IPS DF 6.9 (cell line): ENCODE data around the gene DYNC1I1.

Experiments used
- DNase-seq: peaks from one replicate; pipeline ENCODE4 v3.0.0-alpha.2; 2013; ENCODE audit warnings: low read depth, low spot score
- H3K27ac ChIP-seq: one replicate; pipeline ENCODE4 v1.5.1; 2013; ENCODE audit warnings: low read length, control low read depth
- H3K27me3 ChIP-seq: 2 replicates; pipeline ENCODE4 v1.6.1; 2013; ENCODE audit warnings: mild to moderate bottlenecking, low read length; ENCODE audit not compliant: control insufficient read depth, insufficient read depth
- H3K36me3 ChIP-seq: 2 replicates; pipeline ENCODE4 v1.6.1; 2013; ENCODE audit warnings: low read length; ENCODE audit not compliant: control insufficient read depth, insufficient read depth
- H3K4me1 ChIP-seq: 2 replicates; pipeline ENCODE4 v1.6.1; 2013; ENCODE audit warnings: low read length; ENCODE audit not compliant: control insufficient read depth, insufficient read depth
- H3K4me3 ChIP-seq: 2 replicates; pipeline ENCODE4 v1.5.1; 2013; ENCODE audit warnings: mild to moderate bottlenecking, low read length
- H3K9me3 ChIP-seq: 2 replicates; pipeline ENCODE4 v1.6.1; 2013; ENCODE audit warnings: low read length, inconsistent platforms; ENCODE audit not compliant: control insufficient read depth, insufficient read depth
- WGBS: extraction: QIAGEN DNeasy Blood & Tissue Kit; methylation state at CpG from one replicate; pipeline ENCODE4 v1.1.7; 2013; ENCODE audit warnings: mixed read lengths, missing lambda C conversion rate; ENCODE audit not compliant: insufficient read length, insufficient coverage; 5-methylcytosine and 5-hydroxymethylcytosine counted together

Gene DYNC1I1

DNA sequence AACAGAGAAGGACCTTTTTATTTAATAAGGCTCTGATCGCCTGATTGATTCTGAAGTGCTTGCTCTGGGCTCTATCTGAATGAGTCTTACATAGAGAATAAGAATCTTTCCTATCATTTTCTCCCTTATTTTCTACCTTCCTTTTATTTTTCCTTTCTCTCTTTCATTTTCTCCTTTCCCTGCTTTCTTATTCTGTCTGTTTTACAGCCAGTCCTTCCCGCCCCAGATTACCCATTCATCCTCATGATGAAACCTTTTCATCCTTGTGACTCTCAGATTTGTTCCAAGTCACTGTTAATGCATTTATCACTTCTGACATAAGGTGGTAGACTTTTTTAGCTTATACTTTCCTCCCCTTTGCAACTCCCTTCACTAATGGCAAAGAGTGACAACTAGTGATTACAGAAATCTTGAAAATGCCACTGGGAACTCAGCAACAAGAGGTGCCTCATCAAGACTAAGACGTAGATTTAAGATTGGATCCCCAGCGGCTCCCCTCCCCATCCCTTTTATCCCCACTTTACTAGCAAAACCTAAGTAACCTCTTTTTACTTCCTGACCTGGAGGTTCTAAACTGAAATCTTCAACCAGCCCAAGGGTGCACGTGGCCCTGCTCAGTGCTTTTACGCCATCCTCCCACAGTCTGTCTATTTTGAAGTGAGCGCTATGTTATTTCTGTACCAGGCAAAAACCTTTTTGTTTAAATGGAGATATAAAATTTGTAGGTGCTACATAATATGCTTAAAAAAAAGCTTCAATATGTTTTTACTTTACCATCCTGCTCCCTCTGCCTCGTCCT, 179.8 kb downstream of the DYNC1I1 start:
- Histone ChIP-seq H3K9me3 (no peaks in the 10 kb centered on the region), H3K27me3 (no peaks in the 10 kb centered on the region), H3K27ac (no peak overlapping the region), H3K4me3 (no peak overlapping the region), H3K36me3 (no peaks in the 10 kb centered on the region), H3K4me1 (no peaks in the 10 kb centered on the region)
- no peak for DNase-seq
- no CpG with 5 or more reads among the region's 8 CpGs for WGBS

DNA sequence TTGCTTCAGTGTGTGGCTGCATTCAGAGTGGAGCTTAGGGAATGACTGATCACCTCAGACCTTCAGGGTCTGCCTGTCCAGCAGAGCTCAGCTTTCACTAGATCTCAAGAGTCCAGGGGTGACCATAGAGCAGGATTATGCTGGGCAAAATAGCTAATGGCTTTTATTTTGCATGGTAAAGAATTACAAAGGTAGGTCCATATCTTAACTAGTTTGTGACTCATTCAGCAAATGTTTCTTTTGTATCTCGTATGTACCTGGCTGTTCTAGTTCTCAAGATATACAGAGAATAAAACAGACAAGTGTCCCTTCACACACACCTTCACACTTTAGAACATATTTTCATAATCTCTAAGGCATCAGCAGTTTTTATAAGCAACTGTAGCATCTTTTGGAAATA, 180.5 kb downstream of the DYNC1I1 start:
- no peak overlapping the region for H3K27ac ChIP-seq
- H3K9me3 ChIP-seq = no peaks in the 10 kb centered on the region
- no peaks in the 10 kb centered on the region for H3K27me3 ChIP-seq
- H3K4me3 ChIP-seq = no peak overlapping the region
- no peak for DNase-seq
- no peaks in the 10 kb centered on the region for H3K4me1 ChIP-seq
- WGBS = no CpG with 5 or more reads among the region's 1 CpG
- H3K36me3 ChIP-seq = no peaks in the 10 kb centered on the region

DNA sequence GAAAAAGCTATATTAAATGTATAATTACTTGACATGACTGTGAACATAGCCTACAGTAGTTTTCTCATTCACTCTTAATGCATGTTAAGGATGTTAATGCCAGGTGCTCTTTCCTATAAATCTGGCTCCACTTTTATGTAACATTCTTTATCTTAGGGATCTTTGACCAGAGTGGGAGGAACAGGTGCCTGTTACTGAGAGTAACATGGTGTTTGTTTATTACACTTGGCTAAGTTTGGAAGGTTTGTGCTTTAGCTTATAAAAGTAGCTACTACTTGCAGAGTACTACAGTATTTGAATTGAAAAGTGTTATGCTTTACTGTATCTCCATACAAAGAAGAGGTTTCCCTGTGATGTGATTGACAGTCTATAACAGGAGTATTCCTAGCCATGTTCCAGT, 183.4 kb downstream of the DYNC1I1 start:
- Histone ChIP-seq H3K36me3 (no peaks in the 10 kb centered on the region), H3K4me1 (no peaks in the 10 kb centered on the region), H3K27me3 (no peaks in the 10 kb centered on the region), H3K4me3 (no peak overlapping the region), H3K27ac (no peak overlapping the region), H3K9me3 (no peaks in the 10 kb centered on the region)
- no peak for DNase-seq

DNA sequence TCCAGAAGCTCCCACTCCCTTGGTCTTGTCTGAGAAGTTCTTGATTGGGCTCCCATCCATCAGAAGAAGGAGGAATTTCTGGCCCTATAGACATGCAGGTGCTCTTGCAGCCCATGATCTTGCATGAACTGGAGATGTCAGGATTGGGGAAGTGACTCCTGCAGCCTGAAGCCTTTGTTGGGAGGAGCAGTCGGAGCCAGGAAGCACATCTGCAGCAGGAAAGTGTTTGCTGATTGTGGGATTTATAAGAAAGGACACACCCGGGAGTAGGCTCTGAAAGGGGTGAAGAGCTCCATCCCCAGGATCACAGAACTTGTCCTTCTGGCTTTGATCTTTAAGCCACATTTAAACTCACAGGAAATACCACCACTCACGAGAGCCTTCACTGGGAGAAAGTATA, 185.2 kb downstream of the DYNC1I1 start:
- H3K4me1 ChIP-seq = no peaks in the 10 kb centered on the region
- no peak overlapping the region for H3K27ac ChIP-seq
- no peak overlapping the region; the same call in 1 of the 2 replicates for H3K4me3 ChIP-seq
- no peaks in the 10 kb centered on the region for H3K27me3 ChIP-seq
- no peaks in the 10 kb centered on the region for H3K9me3 ChIP-seq
- no peak for DNase-seq
- H3K36me3 ChIP-seq = no peaks in the 10 kb centered on the region
- WGBS = no CpG with 5 or more reads among the region's 3 CpGs

DNA sequence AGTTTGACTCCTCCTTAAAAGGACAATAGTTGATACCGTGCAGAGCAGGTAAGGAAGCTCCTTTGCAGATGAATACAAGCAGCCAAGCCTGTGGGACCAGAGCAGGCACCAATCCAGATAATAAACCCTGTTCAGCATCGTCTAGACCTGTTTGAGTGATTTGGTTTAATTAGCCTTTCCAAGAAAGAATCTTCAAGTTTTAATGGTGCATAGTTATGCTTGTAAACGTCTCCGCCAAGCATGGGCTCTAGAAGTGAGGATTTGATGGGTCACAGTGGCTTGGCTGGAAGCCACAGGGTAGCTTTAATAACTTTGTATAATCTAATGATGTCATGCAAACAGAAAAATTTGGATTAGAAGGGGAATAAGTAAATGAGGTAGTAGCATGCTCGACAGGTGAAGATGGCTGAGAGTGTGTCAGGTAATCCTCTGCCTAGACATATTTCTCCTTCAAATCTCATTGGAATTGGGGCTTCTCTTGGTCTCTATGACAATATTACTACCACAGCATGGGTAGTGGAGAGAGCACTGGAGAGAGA, 188.4 kb downstream of the DYNC1I1 start:
- Histone ChIP-seq H3K27ac (no peak overlapping the region), H3K27me3 (no peaks in the 10 kb centered on the region), H3K36me3 (no peaks in the 10 kb centered on the region), H3K4me3 (no peak overlapping the region), H3K4me1 (no peaks in the 10 kb centered on the region), H3K9me3 (no peaks in the 10 kb centered on the region)
- no CpG with 5 or more reads among the region's 5 CpGs for WGBS
- no peak for DNase-seq

DNA sequence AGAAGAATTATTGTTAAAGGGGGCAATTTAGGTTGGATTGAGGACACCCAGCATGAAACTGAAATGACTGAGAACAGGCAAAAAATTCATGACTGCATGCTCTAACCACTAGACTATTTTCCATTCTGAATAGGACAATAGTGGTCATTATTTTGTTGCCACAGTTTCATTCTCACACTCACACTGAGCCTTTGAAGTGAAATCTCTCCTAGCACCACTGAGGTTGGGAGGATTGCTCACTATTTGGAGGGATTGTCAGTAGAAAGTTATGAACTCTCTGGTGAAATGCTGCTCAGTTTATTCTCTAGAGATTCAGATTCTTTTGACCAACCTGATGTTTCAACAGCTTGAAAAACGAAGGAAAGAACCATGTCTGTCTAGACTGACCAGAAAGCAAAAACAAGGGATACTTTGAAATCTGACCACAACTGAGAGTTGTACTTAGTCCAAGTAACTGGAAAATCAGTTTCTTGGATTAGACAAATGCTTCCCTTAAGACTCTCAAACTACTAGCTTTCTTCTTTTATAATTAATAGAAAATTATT, 191.2 kb downstream of the DYNC1I1 start:
- H3K27me3 ChIP-seq = no peaks in the 10 kb centered on the region
- H3K27ac ChIP-seq = no peak overlapping the region
- H3K9me3 ChIP-seq = no peaks in the 10 kb centered on the region
- WGBS = no CpG with 5 or more reads among the region's 1 CpG
- no peak overlapping the region for H3K4me3 ChIP-seq
- H3K36me3 ChIP-seq = no peaks in the 10 kb centered on the region
- no peaks in the 10 kb centered on the region for H3K4me1 ChIP-seq
- DNase-seq = no peak

DNA sequence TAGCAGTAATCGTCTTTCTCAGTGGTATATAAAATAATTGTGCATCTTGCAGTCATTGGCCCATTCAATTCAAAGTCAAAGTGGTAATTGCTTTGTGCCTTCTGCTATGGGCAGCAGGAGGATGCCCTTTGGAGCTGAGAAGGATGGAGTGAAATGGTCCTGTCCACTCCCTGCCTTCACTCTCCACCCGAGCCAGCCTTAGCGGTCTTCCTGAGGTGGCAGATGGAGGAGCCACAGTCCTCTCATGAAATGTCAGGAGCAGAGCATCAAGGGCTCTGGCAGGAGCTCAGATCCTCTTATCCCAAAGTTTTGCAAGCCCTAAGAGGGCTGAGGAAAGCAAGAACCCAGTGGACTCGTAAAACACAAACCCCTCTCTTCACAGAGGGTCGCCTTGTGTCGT, 199.4 kb downstream of the DYNC1I1 start:
- no peak overlapping the region for H3K27ac ChIP-seq
- H3K4me3 ChIP-seq = no peak overlapping the region
- no peaks in the 10 kb centered on the region for H3K27me3 ChIP-seq
- WGBS = no CpG with 5 or more reads among the region's 6 CpGs
- DNase-seq = no peak
- H3K4me1 ChIP-seq = no peaks in the 10 kb centered on the region
- no peaks in the 10 kb centered on the region for H3K36me3 ChIP-seq
- H3K9me3 ChIP-seq = no peaks in the 10 kb centered on the region

DNA sequence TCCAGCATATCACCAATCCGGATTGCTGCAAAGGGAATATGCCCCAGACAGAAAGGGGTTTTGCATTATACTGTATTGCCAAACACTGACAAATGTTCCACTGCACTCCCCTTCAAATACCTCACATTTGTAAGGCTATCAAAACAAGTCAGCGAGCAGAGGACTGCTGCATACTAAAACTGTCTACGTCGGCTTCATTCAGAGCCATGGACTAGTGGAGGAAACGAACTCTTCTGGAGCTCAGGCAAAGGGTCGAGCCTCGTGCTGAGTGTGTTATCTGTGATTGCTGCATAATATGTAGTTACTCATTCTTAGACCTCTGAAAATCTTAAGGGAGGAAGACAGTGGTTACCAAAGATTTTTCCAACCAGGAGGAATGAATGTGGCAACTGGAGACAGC, 200.2 kb downstream of the DYNC1I1 start:
- Histone ChIP-seq H3K27ac (no peak overlapping the region), H3K9me3 (no peaks in the 10 kb centered on the region), H3K4me3 (no peak overlapping the region), H3K4me1 (no peaks in the 10 kb centered on the region), H3K36me3 (no peaks in the 10 kb centered on the region), H3K27me3 (no peaks in the 10 kb centered on the region)
- DNase-seq = no peak
- no CpG with 5 or more reads among the region's 7 CpGs for WGBS

DNA sequence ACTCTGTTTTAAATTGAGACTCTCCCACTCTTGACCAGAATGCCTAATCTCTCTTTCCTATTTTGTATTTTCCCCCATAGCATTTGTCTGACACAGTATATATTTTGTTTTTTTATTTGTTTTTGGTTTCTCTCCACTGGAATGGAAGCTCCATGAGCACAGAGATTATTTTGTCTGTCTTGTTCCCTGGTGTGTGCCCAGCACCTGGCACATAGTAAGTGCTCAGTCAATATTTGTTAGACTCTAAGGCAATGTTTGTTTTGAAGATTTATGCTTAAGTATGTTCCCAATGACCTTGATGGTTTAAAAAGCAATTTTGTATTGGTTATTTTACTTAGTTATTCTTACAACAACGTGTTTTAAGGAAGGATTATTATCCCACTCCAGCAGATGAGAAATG, 201.8 kb downstream of the DYNC1I1 start:
- WGBS = no CpG with 5 or more reads among the region's 1 CpG
- no peak overlapping the region for H3K4me3 ChIP-seq
- no peaks in the 10 kb centered on the region for H3K36me3 ChIP-seq
- H3K9me3 ChIP-seq = no peaks in the 10 kb centered on the region
- no peaks in the 10 kb centered on the region for H3K27me3 ChIP-seq
- no peaks in the 10 kb centered on the region for H3K4me1 ChIP-seq
- no peak overlapping the region for H3K27ac ChIP-seq
- no peak for DNase-seq

DNA sequence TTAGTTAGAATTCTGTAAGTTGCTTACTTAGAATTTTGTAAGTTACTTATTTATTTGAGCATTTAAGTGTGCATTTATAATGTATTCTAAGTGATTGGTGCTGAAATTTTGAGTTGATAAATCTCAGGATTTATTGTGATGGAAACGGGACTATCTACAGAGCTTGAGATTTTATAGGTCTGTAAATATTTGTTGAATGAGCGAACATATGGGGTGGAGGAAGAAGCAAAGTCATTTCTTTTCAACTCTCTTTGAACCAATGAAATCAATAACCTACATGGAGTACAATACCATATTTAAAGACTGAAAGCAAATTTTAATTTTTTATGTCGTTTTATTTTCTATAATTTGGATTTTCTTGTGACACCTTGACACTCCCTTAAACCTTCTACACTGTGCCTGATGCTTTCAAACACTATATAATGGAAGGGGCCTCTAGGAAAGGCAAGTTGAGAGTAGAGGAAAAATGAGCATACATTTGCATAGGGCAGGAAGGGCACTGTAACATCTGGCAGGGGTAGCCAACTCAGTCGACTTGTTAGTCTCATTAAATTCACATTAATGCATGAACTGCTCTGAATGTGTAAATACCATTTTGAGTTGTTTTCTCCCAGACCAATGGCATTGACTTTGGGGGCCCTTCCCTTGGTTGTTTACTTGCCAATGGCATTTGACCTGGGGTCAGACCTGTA, 204.2 kb downstream of the DYNC1I1 start:
- H3K27me3 ChIP-seq = no peaks in the 10 kb centered on the region
- H3K4me1 ChIP-seq = no peaks in the 10 kb centered on the region
- no peak overlapping the region for H3K4me3 ChIP-seq
- no peak overlapping the region for H3K27ac ChIP-seq
- no peaks in the 10 kb centered on the region for H3K9me3 ChIP-seq
- no CpG with 5 or more reads among the region's 4 CpGs for WGBS
- no peaks in the 10 kb centered on the region for H3K36me3 ChIP-seq
- no peak for DNase-seq
